Adrenal gland (tissue), 5 donors: ENCODE results near the gene ZSCAN5A.

Source experiments
- POLR2A ChIP-seq, 2 donors: fragments of 450-650 bp; IDR thresholded peaks; one replicate each; pipeline ENCODE4 v1.6.1; 2017; ENCODE audit warnings: antibody characterized with exemption in 2 of 2, mild to moderate bottlenecking in 2 of 2, moderate library complexity in 1 of 2
- TF ChIP-seq, protein P1 (sequence below), 6 experiments: fragments of 450-650 bp in 4 of 6; fragments of 200-600 bp in 2 of 6; sonication (generic) in 1 of 6; IDR thresholded peaks; 1 replicate in 5 of 6; 2 replicates in 1 of 6; pipeline versions ENCODE4 v1.5.1 to v1.8.0; 2016 to 2021; ENCODE audit warnings: antibody characterized with exemption in 6 of 6, mild to moderate bottlenecking in 2 of 6, moderate library complexity in 1 of 6
- donor health status: DM: no; HTN: no; CAD: no.

- TF ChIP-seq, protein P1, sequence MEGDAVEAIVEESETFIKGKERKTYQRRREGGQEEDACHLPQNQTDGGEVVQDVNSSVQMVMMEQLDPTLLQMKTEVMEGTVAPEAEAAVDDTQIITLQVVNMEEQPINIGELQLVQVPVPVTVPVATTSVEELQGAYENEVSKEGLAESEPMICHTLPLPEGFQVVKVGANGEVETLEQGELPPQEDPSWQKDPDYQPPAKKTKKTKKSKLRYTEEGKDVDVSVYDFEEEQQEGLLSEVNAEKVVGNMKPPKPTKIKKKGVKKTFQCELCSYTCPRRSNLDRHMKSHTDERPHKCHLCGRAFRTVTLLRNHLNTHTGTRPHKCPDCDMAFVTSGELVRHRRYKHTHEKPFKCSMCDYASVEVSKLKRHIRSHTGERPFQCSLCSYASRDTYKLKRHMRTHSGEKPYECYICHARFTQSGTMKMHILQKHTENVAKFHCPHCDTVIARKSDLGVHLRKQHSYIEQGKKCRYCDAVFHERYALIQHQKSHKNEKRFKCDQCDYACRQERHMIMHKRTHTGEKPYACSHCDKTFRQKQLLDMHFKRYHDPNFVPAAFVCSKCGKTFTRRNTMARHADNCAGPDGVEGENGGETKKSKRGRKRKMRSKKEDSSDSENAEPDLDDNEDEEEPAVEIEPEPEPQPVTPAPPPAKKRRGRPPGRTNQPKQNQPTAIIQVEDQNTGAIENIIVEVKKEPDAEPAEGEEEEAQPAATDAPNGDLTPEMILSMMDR (IDR thresholded peaks at IDR 0.05): no peak
- TF ChIP-seq POLR2A (IDR thresholded peaks at IDR 0.05): no peak
Measured at GRCh38 chr19:56282809-56283208, 31.8 kb downstream of the ZSCAN5A start.
